D341Med (cell line): ENCODE measurements around the gene SLC35C1.

Experiments used
- DNase-seq: peaks from one replicate; pipeline ENCODE4 v3.0.0; 2012; ENCODE audit warnings: low spot score

Gene SLC35C1

DNA sequence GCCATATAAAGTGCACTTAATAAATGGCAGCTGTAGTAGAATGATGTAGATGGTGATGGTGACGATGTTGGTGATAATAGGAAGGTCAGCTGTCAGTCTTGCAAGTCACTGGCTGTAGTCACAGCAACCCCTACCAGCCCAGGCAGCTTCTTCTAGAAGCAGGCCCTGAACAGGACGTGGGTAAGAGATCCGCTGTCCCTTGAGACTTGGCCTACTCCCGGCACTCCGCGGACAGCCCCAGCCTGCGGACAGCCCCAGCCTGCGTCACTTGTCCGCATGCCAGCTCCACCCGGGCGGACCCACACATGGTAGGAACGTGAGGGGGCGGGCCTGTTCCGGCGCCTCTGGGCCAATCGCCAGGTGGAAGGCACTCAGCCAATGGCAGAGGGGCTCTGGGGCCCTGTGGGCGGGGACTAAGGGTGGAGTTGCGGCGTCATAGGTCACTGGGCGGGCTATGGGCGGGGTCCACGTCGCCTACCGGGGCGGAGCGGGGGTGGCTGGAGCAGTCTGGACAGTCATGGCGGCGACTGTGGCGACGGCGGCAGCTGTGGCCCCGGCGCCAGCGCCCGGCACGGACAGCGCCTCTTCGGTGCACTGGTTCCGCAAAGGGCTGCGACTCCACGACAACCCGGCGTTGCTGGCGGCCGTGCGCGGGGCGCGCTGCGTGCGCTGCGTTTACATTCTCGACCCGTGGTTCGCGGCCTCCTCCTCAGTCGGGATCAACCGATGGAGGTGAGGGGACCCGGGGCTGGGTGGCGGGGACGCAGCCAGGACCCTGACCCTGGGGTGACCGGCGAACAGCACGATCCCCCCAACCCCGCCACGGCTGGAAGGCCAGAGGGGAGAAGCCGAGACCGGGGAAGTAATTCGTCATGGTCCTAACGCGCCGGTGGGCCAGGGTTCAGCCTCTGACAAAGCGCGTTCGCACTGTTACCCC lies 42.3 kb downstream of the SLC35C1 start, which contains the start of gene CRY2:
TSS of gene CRY2 (plus strand) at position 502 of the 937 bp plus-strand sequence. CDS start at position 518, 16 bp downstream.
- DNase-seq, result peak; percentile 96

DNA sequence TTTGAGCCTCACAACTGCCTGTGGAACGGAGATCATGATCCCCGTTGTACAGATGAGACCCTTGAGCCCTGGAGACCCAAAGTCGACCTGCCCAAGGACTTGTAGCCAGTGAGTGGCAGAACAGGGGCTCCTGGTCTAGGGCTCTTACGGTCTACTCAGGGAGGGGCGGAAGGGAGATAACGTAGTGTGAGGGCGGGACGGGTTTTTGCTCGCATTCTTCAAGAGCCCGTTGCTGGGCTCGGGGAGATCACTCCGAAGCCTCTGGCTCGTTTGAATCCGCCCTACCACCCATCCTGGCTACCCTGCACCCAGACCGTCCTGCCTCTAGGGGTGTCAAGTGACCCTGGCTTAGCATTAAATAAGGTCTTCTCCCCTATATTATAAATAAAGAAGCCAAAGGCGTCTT lies 43.0 kb downstream of the SLC35C1 start:
- peak; percentile 49 for DNase-seq

DNA sequence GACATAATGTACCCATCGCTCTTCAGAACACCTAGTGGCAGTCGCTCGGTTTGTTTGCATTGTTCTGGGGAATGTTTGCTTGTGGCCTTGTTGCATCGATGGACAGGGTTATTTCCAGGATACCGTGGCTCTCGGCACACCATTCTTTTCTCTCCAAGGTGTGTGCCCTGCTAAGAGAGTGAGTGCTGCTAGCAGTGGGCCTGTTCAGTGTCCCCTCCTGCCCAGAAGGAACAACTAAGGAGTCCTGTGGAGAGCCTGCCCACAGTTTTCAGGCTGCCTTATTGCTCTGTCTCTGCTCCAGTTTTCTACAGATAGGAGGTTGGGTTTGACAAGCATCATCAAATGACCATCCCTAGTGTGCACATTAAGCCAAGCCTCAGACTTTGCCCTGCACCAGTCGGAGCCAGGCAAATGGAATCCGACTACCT lies 43.7 kb downstream of the SLC35C1 start:
- DNase-seq, result no peak

DNA sequence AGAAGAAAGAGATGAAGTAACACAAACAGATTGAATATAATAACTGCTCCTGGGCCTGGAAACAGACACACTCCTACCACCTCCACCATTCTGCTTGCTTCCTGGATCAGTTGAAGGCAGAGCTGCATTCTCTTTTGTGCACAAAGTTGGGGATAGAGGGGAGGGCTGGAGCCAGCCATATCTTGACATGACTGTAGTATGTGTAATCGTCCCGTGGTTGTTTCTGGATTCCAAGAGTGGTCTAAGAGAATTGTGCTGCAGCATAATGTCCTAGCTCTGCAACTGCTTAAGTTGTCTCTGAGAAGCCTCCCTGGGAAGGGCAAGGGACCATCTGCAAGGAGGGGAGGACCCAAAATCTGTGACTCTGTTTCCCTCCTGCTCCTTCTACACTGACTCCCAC lies 45.5 kb downstream of the SLC35C1 start:
- DNase-seq, result no peak

DNA sequence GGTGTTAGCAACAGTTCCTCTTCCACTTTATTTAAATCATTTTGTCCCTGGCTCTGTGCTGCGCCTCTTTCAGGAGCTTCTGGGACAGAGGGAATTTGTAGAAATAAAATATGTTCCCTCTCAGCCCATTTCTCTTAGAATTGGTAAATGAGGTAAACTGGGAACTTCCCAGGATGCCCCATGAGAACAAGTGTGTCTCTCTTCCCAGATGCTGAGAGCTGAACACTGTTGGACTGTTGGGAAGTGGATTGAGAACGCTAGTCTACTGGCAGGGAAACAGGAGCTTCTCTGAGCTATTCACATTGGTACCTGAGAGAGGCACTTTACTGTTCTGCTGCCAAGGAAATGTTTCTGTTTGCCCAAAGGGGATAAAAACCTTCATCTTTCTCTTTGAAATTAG lies 46.3 kb downstream of the SLC35C1 start:
- no peak for DNase-seq

DNA sequence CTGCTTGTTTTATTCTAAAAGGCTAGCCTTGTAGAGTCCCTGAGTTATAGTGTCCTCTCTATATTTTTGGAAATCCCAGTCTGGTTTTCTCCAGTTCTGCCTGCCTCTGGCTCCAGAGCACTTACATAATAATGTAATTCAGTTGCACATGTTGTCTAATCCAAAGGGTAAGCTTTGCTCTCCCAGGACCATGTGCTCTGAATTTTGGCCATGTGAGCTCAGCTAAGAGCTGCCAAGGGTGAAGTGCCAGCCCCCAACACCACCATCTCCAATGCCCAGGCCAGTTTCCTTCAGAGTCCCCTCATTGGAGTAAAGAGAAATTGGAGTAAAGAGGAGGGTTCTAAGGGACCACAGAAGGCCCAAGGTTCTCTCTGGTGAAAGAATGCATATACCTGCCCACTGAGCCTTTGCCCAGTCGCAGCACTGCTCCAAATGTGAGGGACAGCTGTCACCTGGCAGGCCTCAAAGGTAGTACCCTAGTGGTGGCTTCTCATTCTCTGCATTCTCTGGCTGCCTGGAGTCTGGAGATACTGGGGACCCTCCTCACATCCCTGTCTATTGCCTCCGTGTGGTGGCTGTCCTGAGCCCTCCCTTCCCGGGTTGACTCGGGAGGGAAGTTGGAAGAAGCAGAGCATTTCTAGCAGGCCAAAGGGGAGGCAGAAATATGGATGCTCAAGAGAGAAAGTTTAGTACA lies 47.2 kb downstream of the SLC35C1 start:
- peak; percentile 53 for DNase-seq

DNA sequence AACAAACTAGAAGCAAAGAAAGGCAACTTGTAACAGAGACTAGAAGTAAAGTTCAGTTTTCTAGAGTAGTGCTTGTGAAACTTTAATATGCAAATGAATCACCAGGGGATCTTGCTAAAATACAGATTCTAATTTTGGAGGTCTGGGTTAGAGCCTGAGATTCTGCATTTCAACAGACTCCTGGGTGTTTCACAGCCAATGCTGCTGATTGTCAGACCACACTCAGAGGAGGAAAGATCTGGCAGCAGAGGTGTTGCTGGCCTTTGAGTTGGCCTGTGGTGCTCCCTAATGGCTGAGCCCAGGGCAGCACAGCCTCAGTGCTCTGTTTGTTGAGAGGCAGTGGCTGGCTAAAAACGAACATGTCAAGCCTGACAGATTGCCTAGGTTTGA lies 47.8 kb downstream of the SLC35C1 start:
- DNase-seq, result no peak

DNA sequence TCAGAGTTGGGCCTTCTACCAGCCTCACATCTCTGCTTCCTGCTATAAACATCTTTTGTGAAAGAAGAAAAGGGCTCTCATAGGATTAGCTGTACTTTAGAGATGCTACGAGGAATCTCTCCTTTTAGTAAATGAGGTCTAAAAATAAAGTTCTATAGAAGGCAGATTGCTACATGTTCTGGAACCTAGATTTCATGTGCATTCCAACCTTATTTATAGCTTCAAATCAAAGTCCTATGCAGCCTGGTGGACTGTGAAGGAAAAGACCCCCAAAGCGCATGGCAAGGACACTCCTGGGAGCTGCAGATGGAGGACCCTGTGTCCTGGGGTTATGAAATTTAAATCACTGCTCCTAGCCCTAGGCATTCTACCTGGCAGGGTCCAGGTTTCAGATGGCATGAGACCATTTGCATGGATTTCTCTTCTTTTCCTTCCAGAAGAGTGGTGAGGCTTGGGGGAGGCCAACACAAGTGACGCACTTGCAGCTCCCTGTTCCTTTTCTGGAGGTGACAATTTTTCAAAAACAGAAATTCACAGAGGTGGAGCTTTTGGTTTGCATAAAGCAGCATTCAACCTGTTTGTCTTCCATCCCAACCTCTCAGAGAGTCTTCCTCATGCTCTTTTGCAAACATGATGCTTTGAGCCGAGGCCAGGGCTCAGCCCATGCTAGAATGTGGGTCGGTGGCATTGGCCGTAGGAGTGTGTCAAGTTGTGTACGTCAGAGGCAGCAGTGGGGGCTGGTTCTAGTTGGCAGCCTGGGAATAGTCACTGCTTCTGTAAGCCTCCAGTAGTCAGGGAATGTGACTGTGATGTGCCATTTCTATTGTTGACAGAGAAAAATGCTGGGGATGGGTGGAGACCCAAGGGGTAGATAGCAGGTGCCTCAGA lies 48.6 kb downstream of the SLC35C1 start:
- no peak for DNase-seq

DNA sequence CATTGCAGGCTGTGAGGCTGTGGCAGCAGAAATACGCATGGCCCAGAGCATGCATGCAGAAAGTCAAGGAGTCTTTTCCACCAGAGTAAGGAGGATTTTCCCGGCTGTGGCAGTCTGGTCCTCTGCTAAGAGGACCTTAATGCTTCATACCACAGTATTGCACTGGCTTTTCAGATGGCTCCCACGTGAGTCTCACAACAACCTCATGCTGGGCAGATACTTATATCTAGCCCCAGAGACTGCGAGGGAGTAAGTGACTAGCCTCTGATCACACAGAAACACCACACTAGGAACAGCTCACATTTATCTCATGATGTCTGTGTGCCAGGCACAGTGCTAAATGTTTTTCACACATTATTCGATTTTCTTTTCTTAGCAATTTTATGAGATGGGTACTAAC lies 50.4 kb downstream of the SLC35C1 start:
- DNase-seq, result no peak

DNA sequence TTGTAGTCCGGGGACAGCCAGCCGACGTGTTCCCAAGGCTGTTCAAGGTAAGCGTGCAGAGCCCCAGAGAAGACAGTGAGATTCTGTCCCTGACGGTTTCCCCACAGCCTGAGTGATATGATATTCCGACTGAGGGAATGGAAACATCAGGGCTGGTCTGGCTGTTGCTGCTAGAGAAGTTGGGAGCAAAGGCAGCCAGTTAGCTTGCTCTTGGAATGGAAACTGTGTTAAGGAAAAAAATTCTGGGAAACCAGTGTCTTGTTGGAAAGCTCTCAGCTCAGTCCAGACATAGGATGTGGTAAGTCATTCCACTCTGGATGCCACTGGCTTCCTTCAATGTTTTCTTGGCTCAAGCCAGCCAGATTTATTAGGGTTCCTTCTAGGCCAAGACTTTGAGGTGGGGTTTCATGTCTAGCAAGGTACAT lies 51.1 kb downstream of the SLC35C1 start:
- no peak for DNase-seq

DNA sequence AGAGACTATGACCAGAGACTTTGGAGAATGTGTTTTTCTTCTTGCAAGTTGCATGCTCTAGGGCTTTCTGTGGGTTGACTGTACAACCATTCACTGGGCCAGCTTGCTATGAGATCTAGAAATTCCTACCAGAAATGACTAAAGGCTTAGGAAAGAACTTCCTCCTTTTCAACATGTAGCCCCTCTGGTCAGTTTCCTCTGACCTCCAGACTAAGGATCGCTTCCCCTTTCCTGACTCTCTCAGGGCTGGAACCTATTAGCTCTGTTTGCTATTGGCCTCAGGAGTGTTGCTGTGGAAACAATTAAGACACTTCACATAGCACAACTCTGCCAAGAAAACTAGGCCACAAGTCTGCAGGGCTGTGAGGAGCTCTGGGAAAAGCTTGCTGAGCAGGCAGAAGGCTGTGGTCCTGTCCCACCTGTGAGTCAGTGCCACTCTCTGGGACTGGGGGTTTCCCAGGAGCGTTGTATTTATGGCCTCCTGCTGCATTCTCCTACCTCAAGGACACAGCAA lies 53.1 kb downstream of the SLC35C1 start:
- DNase-seq, result no peak

DNA sequence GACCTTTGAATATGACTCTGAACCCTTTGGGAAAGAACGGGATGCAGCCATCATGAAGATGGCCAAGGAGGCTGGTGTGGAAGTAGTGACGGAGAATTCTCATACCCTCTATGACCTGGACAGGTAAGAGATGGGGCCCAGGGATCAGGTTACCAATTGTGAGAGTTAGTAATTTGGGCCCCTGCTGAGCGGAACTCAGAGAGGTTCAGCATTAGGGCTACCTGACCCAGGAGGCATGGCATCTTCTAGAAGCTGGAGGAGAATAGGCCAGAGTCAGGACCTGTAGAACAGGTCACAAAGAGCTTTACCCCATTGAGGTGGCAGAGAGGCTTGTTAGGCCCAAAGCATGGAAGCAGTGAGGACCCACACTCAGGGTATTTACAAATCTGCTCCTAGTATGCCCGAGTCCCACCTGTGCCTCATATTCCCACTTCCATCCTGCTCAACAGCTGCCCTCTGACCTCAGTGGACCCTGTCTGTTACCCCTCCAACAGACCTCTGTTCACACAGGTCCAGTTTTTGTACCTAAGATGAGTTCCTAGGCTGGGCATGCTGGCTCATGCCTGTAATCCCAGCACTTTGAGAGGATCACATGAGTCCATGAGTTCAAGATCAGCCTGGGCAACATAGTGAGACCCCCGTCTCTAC lies 53.9 kb downstream of the SLC35C1 start:
- no peak for DNase-seq

DNA sequence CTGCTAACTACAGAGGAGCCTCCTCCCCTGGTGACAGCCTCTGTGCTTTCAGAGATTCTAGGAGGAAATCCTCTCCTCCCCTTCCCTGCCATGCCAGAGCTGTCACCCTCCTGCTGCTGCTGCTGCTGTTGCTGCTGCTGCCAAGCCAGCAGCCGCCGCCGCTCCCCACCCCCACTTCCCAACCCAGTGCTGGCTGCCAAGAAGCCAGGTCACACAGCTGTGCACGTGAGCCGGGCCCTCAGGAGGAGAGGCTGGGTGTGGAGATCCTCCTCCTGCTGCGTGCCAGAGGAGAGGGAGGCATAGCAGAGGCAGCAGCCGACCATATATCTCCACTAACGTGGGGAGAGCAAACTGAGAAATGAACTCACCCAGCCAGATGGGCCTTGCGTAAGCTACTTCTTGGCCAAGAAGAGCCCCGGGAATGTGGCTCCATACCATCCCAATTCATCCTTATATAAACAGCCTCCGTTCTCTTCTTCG lies 54.8 kb downstream of the SLC35C1 start:
- DNase-seq, result peak; percentile 90

DNA sequence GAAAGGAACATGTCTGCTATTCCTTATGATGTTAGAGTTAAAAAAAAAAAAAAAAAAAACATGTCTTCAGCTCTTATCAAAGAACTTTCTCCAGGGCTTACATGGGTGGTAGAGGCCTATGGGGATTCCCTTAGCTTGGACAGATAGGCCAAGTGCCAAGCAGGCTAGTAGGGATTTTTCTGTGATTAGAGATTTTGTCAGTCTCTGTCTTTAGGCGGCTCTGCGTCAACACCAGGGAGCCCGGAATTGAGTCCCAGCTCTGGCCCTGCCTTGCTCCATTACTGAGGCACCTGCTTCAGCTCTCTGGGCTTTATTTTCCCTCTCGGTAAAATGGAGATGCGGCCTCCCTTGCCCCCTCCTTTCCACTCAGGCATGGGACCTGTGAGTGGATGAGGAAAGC lies 55.4 kb downstream of the SLC35C1 start:
- no peak for DNase-seq

DNA sequence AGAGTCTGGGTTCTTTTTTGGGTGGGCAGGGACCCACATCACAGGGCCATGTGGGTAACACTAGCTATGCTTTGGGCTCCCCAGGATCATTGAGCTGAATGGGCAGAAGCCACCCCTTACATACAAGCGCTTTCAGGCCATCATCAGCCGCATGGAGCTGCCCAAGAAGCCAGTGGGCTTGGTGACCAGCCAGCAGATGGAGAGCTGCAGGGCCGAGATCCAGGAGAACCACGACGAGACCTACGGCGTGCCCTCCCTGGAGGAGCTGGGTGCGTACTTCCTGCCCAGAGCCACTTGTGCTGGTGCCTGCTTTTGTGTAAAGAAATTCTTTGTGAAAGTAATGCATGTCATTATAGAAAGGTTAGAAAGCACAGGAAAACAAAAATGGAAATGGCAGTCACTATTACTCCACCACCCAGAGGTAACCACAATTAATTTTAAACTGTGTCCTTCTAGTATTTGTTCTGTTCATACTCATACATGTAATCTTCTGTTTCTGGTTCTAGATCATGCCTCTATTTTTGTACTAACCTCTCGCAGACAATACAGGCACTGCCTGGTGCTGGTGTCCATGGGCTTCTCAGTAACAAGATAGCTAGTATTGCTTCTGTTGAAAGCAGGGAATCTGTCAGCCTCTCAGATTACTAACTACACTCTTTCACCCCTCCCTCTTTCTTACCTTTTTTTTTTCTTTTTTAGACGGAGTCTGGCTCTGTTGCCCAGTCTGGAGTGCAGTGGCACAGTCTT lies 56.0 kb downstream of the SLC35C1 start:
- DNase-seq, result no peak
